Epithelial cell of esophagus (primary cell): ENCODE data around the gene SLC26A6.

Experiments used
- DNase-seq: peaks from one replicate; pipeline ENCODE4 v3.0.0; 2010; ENCODE audit warnings: low read depth
- H3K4me3 ChIP-seq: 2 replicates; pipeline ENCODE4 v1.5.1; 2011; ENCODE audit warnings: mild to moderate bottlenecking, low read length, control low read depth
- TF ChIP-seq, protein P1 (sequence below): IDR thresholded peaks from 2 replicates; pipeline ENCODE4 v1.5.1; 2011; ENCODE audit warnings: low read depth, mild to moderate bottlenecking, low read length, control low read depth, inconsistent platforms; ENCODE audit not compliant: insufficient read depth; ENCODE audit errors: missing control alignments

The SLC26A6 gene

GRCh38 chr3:48599077-48599501 lies 36.2 kb downstream of the SLC26A6 start:
- peak; percentile 100 for DNase-seq
- TF ChIP-seq, protein P1, sequence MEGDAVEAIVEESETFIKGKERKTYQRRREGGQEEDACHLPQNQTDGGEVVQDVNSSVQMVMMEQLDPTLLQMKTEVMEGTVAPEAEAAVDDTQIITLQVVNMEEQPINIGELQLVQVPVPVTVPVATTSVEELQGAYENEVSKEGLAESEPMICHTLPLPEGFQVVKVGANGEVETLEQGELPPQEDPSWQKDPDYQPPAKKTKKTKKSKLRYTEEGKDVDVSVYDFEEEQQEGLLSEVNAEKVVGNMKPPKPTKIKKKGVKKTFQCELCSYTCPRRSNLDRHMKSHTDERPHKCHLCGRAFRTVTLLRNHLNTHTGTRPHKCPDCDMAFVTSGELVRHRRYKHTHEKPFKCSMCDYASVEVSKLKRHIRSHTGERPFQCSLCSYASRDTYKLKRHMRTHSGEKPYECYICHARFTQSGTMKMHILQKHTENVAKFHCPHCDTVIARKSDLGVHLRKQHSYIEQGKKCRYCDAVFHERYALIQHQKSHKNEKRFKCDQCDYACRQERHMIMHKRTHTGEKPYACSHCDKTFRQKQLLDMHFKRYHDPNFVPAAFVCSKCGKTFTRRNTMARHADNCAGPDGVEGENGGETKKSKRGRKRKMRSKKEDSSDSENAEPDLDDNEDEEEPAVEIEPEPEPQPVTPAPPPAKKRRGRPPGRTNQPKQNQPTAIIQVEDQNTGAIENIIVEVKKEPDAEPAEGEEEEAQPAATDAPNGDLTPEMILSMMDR, result no peak
- H3K4me3 ChIP-seq, result no peak overlapping the region

GRCh38 chr3:48598323-48599076 lies 36.8 kb downstream of the SLC26A6 start:
- DNase-seq, result peak; percentile 99
- H3K4me3 ChIP-seq, result no peak overlapping the region

DNA sequence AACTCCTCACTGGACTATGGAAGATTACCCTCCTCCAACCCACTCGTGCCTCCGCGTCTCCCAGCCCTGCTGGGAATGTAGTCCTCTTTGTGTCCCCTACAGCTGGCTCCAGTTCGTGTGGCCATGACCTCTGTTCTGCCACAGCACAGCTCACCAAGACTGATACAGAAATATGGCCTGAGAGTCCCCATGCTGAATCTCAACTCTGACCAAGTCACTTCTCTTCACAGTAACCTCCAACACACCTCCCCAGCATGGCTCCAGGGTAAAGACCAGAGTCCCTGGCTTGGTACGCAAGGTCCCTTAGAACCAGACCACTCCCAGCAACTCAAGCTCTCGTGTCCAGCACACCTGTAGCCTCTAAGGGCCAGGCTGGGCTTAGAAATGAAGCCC lies 37.9 kb downstream of the SLC26A6 start:
- no peak overlapping the region for H3K4me3 ChIP-seq
- DNase-seq, result no peak
- TF ChIP-seq, protein P1, result no peak

More at GRCh38 chr3:48598323-48599076, 36.8 kb downstream of the SLC26A6 start:
- TF ChIP-seq, protein P1, result no peak

DNA sequence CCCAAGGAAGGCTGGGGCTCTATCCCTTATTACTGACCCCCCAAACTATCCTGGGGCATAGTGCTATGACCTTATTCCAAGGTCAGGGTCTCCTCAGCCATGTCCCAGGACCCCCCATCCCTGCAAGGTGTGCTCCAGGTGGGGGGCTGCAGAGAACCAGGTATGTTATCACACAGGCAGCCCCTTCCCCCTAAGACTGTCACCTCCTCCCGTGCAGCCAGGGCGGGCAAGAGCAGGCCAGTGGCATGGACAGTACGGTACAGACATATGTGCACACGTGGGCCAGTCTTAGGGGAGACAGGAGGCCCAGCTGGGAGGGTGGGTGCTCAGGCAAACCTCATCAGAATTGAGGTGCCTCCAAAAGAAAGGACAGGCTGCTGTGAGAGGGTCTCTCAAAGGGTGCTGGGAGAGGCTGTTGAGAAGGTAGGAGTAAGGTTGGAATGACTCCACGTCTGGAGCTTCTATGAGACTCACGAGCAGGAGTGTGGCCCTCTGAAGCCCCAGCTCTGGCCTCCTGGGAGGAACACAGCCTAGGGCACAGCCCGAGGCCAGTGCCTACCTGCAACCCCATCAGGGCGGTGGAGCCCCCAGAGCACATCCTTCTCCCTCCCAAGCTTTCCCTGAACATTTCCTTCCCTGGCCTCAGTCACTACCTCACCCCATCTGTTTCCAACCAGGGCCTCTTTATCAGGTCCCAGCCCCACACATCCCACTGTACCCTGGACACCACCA lies 38.4 kb downstream of the SLC26A6 start:
- H3K4me3 ChIP-seq, result no peak overlapping the region
- DNase-seq, result no peak
- TF ChIP-seq, protein P1, result no peak

DNA sequence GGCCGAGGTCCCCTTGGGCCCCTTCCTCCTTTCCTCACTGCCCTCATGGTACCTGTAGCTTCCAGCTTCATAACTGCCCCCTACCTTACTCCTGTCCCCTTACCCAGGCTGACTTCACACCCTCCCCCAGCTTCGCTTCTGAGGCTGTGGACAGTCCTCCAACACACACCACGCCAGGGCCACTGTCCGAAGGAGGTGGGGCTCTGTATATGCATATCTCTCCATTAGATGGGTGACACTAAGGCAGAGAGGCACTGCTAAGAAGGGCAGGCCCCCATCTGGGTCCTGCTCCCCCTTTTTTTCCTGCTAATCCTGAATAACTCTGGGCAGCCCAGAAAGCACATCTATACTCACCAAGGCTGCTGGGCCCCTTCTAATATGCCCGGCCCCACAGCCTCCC lies 39.1 kb downstream of the SLC26A6 start:
- no peak for DNase-seq
- no peak overlapping the region for H3K4me3 ChIP-seq
- TF ChIP-seq, protein P1, result no peak

- DNase-seq, result peak; percentile 96
- TF ChIP-seq, protein P1, result no peak
- H3K4me3 ChIP-seq, result peak overlapping the region; percentile 77
Measured at GRCh38 chr3:48595526-48596121, 39.6 kb downstream of the SLC26A6 start.
